Endothelial cell (in vitro differentiated cells): ENCODE measurements around the gene NRROS. TPM values are rescaled to one million over a fixed set of nuclear protein-coding genes. Genes with fewer than 3 reads are reported as not detected.

Source experiments
- DNase-seq: peaks from one replicate; pipeline ENCODE4 v3.0.0; 2021; ENCODE audit warnings: low spot score
- H3K27ac Mint-ChIP-seq: one replicate; pipeline ENCODE4 v1.8.0; 2021; ENCODE audit warnings: mixed read lengths, inconsistent platforms; ENCODE audit not compliant: unreplicated experiment
- H3K27me3 Mint-ChIP-seq: one replicate; pipeline ENCODE4 v1.8.0; 2021; ENCODE audit warnings: mild to moderate bottlenecking, moderate library complexity, mixed read lengths, inconsistent platforms; ENCODE audit not compliant: unreplicated experiment
- H3K36me3 Mint-ChIP-seq: one replicate; pipeline ENCODE4 v1.8.0; 2021; ENCODE audit warnings: mild to moderate bottlenecking, low read depth, mixed read lengths, inconsistent platforms; ENCODE audit not compliant: unreplicated experiment
- H3K4me1 Mint-ChIP-seq: one replicate; pipeline ENCODE4 v1.8.0; 2021; ENCODE audit warnings: mild to moderate bottlenecking, mixed read lengths, inconsistent platforms; ENCODE audit not compliant: unreplicated experiment
- H3K4me3 Mint-ChIP-seq: one replicate; pipeline ENCODE4 v1.8.0; 2021; ENCODE audit warnings: mild to moderate bottlenecking, mixed read lengths, inconsistent platforms; ENCODE audit not compliant: unreplicated experiment
- H3K9me3 Mint-ChIP-seq: one replicate; pipeline ENCODE4 v1.8.0; 2021; ENCODE audit warnings: mixed read lengths, inconsistent platforms; ENCODE audit not compliant: unreplicated experiment
- CTCF ChIP-seq: fragments of 200-600 bp; sonication (generic); IDR thresholded peaks from one replicate; pipeline ENCODE4 v1.5.0; 2021; ENCODE audit warnings: antibody characterized with exemption; ENCODE audit not compliant: unreplicated experiment
- total RNA-seq: library from RNA; stranded (reverse); fragmentation: NEBNext Ultra II Directional; extraction: Animal tissue kit (Norgen Biotek cat#: 25700); gene quantifications from one replicate; pipeline ENCODE4 v1.2.1, GENCODE V29; 2021; ENCODE audit not compliant: unreplicated experiment

NRROS gene
- total RNA-seq, 1 donor from 2014 or later, result 18.6 TPM

- H3K27me3 Mint-ChIP-seq, result peaks cover 3% of the 10 kb centered on the region
- peaks cover 10% of the 10 kb centered on the region for H3K4me1 Mint-ChIP-seq
- H3K9me3 Mint-ChIP-seq, result no peaks in the 10 kb centered on the region
- TF ChIP-seq CTCF, result no peak
- DNase-seq, result no peak
- no peak overlapping the region for H3K27ac Mint-ChIP-seq
- H3K36me3 Mint-ChIP-seq, result peaks cover 27% of the 10 kb centered on the region
- H3K4me3 Mint-ChIP-seq, result no peak overlapping the region
These were observed 20.4 kb downstream of the NRROS start for GRCh38 chr3:196659901-196660351.

- Mint-ChIP-seq H3K9me3 (no peaks in the 10 kb centered on the region), H3K36me3 (peaks cover 24% of the 10 kb centered on the region), H3K4me1 (peaks cover 10% of the 10 kb centered on the region), H3K27me3 (peaks cover 3% of the 10 kb centered on the region), H3K4me3 (no peak overlapping the region), H3K27ac (no peak overlapping the region)
- no peak for TF ChIP-seq CTCF
- no peak for DNase-seq
These were observed 21.1 kb downstream of the NRROS start for GRCh38 chr3:196660381-196661166.

GRCh38 chr3:196661400-196661799 is 21.9 kb downstream of the NRROS start:
- Mint-ChIP-seq H3K27me3 (peaks cover 3% of the 10 kb centered on the region), H3K4me3 (no peak overlapping the region), H3K4me1 (peaks cover 18% of the 10 kb centered on the region), H3K27ac (no peak overlapping the region), H3K9me3 (no peaks in the 10 kb centered on the region), H3K36me3 (peaks cover 21% of the 10 kb centered on the region)
- no peak for TF ChIP-seq CTCF
- DNase-seq, result no peak

- Mint-ChIP-seq H3K27ac (no peak overlapping the region), H3K4me3 (no peak overlapping the region), H3K4me1 (peaks cover 23% of the 10 kb centered on the region), H3K36me3 (peaks cover 20% of the 10 kb centered on the region), H3K9me3 (no peaks in the 10 kb centered on the region), H3K27me3 (peaks cover 3% of the 10 kb centered on the region)
- TF ChIP-seq CTCF, result no peak
- no peak for DNase-seq
These were observed 22.5 kb downstream of the NRROS start for GRCh38 chr3:196662033-196662432.
